Esophagus muscularis mucosa (tissue), 4 donors: Measurements from ENCODE around the gene ZNF750.

Experiments used
- CTCF ChIP-seq, 3 experiments: fragments of 200-600 bp in 2 of 3; fragments of 450-650 bp in 1 of 3; sonication (generic) in 2 of 3; IDR thresholded peaks; one replicate each; pipeline ENCODE4 v1.5.1; 2017 to 2019; ENCODE audit warnings: antibody characterized with exemption in 3 of 3, mild to moderate bottlenecking in 2 of 3, moderate library complexity in 1 of 3
- EP300 ChIP-seq: sonication (generic); formaldehyde crosslinking; IDR thresholded peaks from one replicate; pipeline ENCODE4 v1.6.1; 2017; ENCODE audit warnings: antibody characterized with exemption
- POLR2A ChIP-seq: fragments of 450-650 bp; IDR thresholded peaks from one replicate; pipeline ENCODE4 v1.6.1; 2017; ENCODE audit warnings: antibody characterized with exemption, moderate library complexity, mild to moderate bottlenecking, low read depth
- POLR2AphosphoS5 ChIP-seq, 2 donors: sonication (generic); formaldehyde crosslinking; IDR thresholded peaks; one replicate each; pipeline ENCODE4 v1.6.1; 2017; ENCODE audit warnings: antibody characterized with exemption in 2 of 2

GRCh38 chr17:82867763-82868325 is 28.0 kb upstream of the ZNF750 start:
- no peak for TF ChIP-seq CTCF (IDR thresholded peaks at IDR 0.05)
- TF ChIP-seq POLR2A, result no peak
- no peak for TF ChIP-seq POLR2AphosphoS5 (IDR thresholded peaks at IDR 0.05)
- no peak for TF ChIP-seq EP300
